Thymus (tissue), 11 donors: ENCODE data around the gene HHAT. TPM values are rescaled to one million over a fixed set of nuclear protein-coding genes. Genes with fewer than 3 reads are reported as not detected.
A peak's percentile ranks its signal among the peaks of the same experiment; 100 is the strongest.

Experiments
- DNase-seq, 9 donors: peaks; one replicate each; pipeline ENCODE4 v3.0.0-alpha.2; 2013; ENCODE audit warnings: low spot score in 9 of 9, low read depth in 6 of 9, missing footprints in 1 of 9
- H3K27ac ChIP-seq, 2 donors: one replicate each; pipeline ENCODE4 v1.5.1; 2013; ENCODE audit warnings: control low read depth in 1 of 2, low read depth in 1 of 2, low read length in 1 of 2, mild to moderate bottlenecking in 1 of 2, moderate library complexity in 1 of 2
- H3K27me3 ChIP-seq, 2 donors: one replicate each; pipeline ENCODE4 v1.5.1; 2013; ENCODE audit warnings: low read length in 1 of 2; ENCODE audit not compliant: control insufficient read depth in 2 of 2, insufficient read depth in 1 of 2
- H3K36me3 ChIP-seq, 2 donors: one replicate each; pipeline ENCODE4 v1.5.1; 2013; ENCODE audit warnings: low read length in 1 of 2, mild to moderate bottlenecking in 1 of 2, moderate library complexity in 1 of 2; ENCODE audit not compliant: control insufficient read depth in 2 of 2, insufficient read depth in 2 of 2
- H3K4me1 ChIP-seq, 2 donors: one replicate each; pipeline ENCODE4 v1.5.1; 2013; ENCODE audit warnings: low read length in 2 of 2; ENCODE audit not compliant: control insufficient read depth in 2 of 2, insufficient read depth in 2 of 2
- H3K4me3 ChIP-seq, 2 donors: one replicate each; pipeline ENCODE4 v1.5.1; 2013; ENCODE audit warnings: low read length in 2 of 2, control low read depth in 1 of 2, mild to moderate bottlenecking in 1 of 2
- H3K9me3 ChIP-seq, 2 donors: one replicate each; pipeline ENCODE4 v1.5.1; 2013; ENCODE audit warnings: low read length in 1 of 2, mild to moderate bottlenecking in 1 of 2; ENCODE audit not compliant: control insufficient read depth in 2 of 2, insufficient read depth in 1 of 2
- WGBS: extraction: QIAGEN DNeasy Blood & Tissue Kit; methylation state at CpG from one replicate; pipeline ENCODE4 v1.1.7; 2013; 5-methylcytosine and 5-hydroxymethylcytosine counted together
- polyA plus RNA-seq: library from polyadenylated mRNA; stranded (reverse); fragments of 200-250 nt; gene quantifications from one replicate; pipeline ENCODE4 v1.2.3, GENCODE V29; 2013
- total RNA-seq: library from RNA; stranded (reverse); fragments of 120-200 nt; gene quantifications from one replicate; pipeline ENCODE4 v1.2.4, GENCODE V29; 2013
- donor health status: healthy.

Gene HHAT
- total and polyA plus RNA-seq, 2 donors, result 3.7 to 5.7 TPM

DNA sequence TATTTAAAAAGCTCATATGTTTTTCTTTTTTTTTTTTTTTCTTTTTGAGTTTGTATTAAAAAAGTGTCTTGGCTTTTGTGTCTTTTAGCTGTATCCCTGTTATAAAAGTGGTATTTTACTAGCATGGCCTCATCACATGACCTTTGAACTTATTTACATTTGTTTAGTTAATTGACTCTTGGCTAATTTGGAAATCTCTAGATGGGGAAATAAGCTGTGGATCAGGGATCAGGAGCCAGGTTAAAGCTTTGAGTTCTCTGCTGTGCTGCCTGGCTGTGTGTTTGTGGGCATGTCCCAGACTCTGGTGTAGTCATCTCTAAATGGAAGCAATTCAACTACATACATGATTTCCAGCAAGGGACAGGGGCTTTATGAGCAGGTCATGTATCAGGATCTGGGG is 56.5 kb downstream of the HHAT start:
- no peak overlapping the region for H3K4me3 ChIP-seq
- no peaks in the 10 kb centered on the region for H3K9me3 ChIP-seq
- DNase-seq, result no peak
- no peaks in the 10 kb centered on the region for H3K27me3 ChIP-seq
- no peaks in the 10 kb centered on the region for H3K36me3 ChIP-seq
- no peaks in the 10 kb centered on the region for H3K4me1 ChIP-seq
- no peak overlapping the region for H3K27ac ChIP-seq

- Histone ChIP-seq H3K4me1 (no peaks in the 10 kb centered on the region), H3K9me3 (no peaks in the 10 kb centered on the region), H3K27me3 (no peaks in the 10 kb centered on the region), H3K36me3 (no peaks in the 10 kb centered on the region), H3K4me3 (no peak overlapping the region), H3K27ac (no peak overlapping the region)
- 61% methylated on average over 6 of the region's 6 CpGs for WGBS
- peak in 1 of 9 donors; percentile 13 for DNase-seq
Observed at GRCh38 chr1:210394281-210394821, 65.6 kb downstream of the HHAT start.

- Histone ChIP-seq H3K4me1 (no peaks in the 10 kb centered on the region), H3K27ac (no peak overlapping the region), H3K27me3 (no peaks in the 10 kb centered on the region), H3K4me3 (no peak overlapping the region), H3K36me3 (no peaks in the 10 kb centered on the region), H3K9me3 (no peaks in the 10 kb centered on the region)
- WGBS, result 100% methylated on average over 1 of the region's 1 CpG
- no peak for DNase-seq
Observed at GRCh38 chr1:210396541-210396940, 67.8 kb downstream of the HHAT start.

DNA sequence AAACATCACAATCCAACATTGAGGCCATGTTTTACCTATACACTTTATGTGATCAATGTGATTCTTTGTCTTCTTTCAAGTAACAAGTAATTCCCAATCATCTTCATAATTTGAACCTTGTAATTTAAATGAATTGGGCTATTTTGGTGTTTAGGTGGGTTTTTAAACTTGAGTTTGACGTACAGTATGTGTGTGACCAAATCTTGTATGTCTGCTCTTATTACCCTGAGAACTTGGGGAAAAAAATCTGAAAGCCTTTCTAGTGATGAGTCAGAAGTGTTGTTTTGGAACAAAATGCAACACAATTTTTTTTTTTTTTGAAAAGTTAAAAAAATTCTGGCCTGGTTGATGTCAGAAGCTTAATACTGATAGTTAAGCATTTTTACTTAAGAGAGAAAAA is 68.5 kb downstream of the HHAT start:
- Histone ChIP-seq H3K27ac (no peak overlapping the region), H3K27me3 (no peaks in the 10 kb centered on the region), H3K36me3 (no peaks in the 10 kb centered on the region), H3K4me3 (no peak overlapping the region), H3K4me1 (no peaks in the 10 kb centered on the region), H3K9me3 (no peaks in the 10 kb centered on the region)
- 91% methylated on average over 1 of the region's 1 CpG for WGBS
- DNase-seq, result no peak

DNA sequence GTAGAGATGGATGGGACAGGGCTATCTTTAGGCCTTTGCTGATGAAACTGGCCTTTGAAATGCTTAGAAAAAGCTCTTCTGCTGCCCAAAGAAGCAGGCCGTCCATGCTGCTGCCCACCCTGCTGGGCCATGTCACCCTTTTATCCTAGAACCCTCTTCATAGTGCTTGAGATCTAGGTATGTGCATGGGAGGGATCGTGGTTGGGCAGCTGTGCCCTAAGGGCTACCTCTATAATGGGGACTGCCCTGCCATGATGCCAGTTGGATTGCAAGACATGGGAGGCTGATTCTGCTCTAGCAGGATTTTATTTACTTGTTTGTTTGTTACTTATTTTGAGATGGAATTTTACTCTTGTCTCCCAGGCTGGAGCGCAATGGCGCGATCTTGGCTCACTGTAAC is 69.0 kb downstream of the HHAT start:
- DNase-seq, result no peak
- Histone ChIP-seq H3K4me1 (no peaks in the 10 kb centered on the region), H3K4me3 (no peak overlapping the region), H3K27me3 (no peaks in the 10 kb centered on the region), H3K27ac (no peak overlapping the region), H3K36me3 (no peaks in the 10 kb centered on the region), H3K9me3 (no peaks in the 10 kb centered on the region)
- over 99% methylated on average over 5 of the region's 5 CpGs for WGBS

DNA sequence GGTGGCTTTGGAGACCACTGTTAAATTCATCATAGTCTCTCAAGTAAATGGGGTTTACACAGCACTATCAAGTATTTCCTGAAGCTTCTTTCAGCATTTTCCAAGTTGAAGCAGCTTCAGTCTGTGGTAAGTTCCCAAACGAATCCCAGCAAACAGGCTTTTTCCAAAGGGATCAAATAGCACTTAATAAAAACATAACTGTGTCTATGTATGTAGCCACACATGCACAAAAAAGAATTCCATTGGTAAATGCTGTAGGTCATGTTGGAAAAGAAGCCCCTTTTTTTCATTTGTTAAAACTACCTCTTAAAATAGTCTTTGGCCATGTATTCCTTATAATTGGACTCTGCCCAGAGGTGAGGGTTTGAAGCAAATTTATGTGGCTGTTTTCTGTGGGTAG is 69.8 kb downstream of the HHAT start:
- no peaks in the 10 kb centered on the region for H3K9me3 ChIP-seq
- no peaks in the 10 kb centered on the region for H3K4me1 ChIP-seq
- no peak for DNase-seq
- WGBS, result 95% methylated on average over 1 of the region's 1 CpG
- no peaks in the 10 kb centered on the region for H3K36me3 ChIP-seq
- no peaks in the 10 kb centered on the region for H3K27me3 ChIP-seq
- no peak overlapping the region for H3K27ac ChIP-seq
- H3K4me3 ChIP-seq, result no peak overlapping the region

DNA sequence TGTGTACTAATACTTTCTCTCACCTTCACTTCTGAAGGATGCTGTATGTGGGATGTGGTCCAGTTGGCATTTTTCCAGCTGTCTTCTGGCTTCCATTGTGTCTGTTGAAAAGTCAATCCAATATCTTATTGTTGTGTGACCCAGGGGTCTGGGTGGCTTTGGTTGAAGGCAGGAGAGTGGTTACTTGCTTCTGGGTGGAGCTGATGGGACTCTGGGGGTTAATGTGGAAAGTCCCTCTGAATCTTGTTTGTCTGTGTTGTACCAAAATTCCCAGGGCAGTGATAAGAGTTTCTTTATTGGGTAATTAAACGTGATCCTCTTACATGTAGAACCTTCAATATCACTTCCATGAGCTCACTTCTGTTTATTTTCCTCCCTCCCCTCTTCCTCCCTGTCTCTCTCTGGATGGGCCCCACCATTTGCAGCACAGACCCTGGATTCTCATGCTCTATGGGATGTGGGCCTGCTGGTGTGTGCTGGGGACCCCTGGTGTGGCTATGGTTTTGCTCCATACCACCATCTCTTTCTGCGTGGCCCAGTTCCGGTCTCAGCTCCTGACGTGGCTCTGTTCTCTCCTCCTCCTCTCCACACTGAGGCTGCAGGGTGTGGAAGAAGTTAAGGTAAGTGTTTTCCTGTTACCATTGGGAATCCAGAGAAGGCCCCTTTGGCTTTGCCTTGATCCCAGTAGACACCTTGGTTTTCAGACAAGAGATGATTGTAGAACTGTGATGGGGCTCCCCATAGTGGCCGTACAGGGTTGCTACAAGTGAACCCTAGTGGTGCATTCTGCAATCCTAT is 71.5 kb downstream of the HHAT start:
- Histone ChIP-seq H3K27me3 (no peaks in the 10 kb centered on the region), H3K4me3 (no peak overlapping the region), H3K27ac (no peak overlapping the region), H3K36me3 (no peaks in the 10 kb centered on the region), H3K4me1 (no peaks in the 10 kb centered on the region), H3K9me3 (no peaks in the 10 kb centered on the region)
- 77% methylated on average over 5 of the region's 5 CpGs for WGBS
- DNase-seq, result peak in 6 of 9 donors; percentile 7 to 55 (median 18)

DNA sequence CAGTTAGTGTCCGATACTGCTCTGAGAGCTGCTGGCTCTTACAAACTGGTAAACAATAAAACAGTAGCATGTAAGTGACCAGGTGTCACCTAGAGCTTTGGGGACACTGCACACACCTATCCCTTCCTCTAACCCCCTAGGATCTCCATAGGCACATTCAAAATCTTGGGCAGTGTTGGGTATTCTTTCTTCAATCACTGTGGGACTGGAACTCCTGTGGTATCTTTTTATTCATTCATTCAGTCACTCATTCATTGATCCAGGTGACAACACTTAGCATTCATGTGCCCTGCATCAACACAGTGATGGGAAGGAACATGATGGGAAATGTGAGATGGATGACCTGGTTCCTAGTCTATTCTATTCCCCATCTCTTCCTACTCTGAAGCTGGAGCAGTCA is 73.9 kb downstream of the HHAT start:
- DNase-seq, result no peak
- WGBS, result 95% methylated on average over 1 of the region's 1 CpG
- H3K27me3 ChIP-seq, result no peaks in the 10 kb centered on the region
- H3K9me3 ChIP-seq, result no peaks in the 10 kb centered on the region
- no peak overlapping the region for H3K27ac ChIP-seq
- no peaks in the 10 kb centered on the region for H3K36me3 ChIP-seq
- no peak overlapping the region for H3K4me3 ChIP-seq
- H3K4me1 ChIP-seq, result no peaks in the 10 kb centered on the region

- no peaks in the 10 kb centered on the region for H3K4me1 ChIP-seq
- DNase-seq, result no peak
- 95% methylated on average over 4 of the region's 4 CpGs for WGBS
- no peaks in the 10 kb centered on the region for H3K27me3 ChIP-seq
- no peaks in the 10 kb centered on the region for H3K36me3 ChIP-seq
- no peak overlapping the region for H3K27ac ChIP-seq
- no peak overlapping the region for H3K4me3 ChIP-seq
- no peaks in the 10 kb centered on the region for H3K9me3 ChIP-seq
Observed at GRCh38 chr1:210405316-210405715, 76.6 kb downstream of the HHAT start.
